GM21737 (cell line): ENCODE measurements around the gene KXD1.
"Not testable (repeated sequence)": the region's sequence is repeated elsewhere in the genome, so short reads cannot be mapped to it uniquely, and the experiment has no call there.

Experiments used
- ATAC-seq: cut with Tn5 transposase; IDR thresholded peaks from one replicate; pipeline ENCODE4 v1.9.1; 2021; ENCODE audit warnings: mild to moderate bottlenecking, moderate library complexity; ENCODE audit not compliant: unreplicated experiment

The KXD1 gene

DNA sequence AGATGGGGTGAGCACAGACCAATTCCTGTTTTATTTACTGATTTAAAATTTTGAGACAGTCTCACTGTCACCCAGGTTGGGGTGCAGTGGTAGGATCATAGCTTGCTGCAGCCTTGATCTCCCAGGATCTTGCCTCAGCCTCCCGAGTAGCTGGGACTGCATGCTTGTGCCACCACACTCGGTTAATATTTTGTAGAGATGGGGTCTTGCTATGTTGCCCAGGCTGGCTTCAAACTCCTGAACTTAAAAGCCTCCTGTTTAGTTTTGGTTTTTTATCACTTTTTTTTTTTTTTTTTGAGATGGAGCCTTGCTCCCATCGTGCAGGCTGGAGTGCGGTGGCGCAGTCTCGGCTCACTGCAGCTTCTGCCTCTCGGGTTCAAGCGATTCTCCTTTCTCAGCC, 18.7 kb downstream of the KXD1 start:
- ATAC-seq = no peak

DNA sequence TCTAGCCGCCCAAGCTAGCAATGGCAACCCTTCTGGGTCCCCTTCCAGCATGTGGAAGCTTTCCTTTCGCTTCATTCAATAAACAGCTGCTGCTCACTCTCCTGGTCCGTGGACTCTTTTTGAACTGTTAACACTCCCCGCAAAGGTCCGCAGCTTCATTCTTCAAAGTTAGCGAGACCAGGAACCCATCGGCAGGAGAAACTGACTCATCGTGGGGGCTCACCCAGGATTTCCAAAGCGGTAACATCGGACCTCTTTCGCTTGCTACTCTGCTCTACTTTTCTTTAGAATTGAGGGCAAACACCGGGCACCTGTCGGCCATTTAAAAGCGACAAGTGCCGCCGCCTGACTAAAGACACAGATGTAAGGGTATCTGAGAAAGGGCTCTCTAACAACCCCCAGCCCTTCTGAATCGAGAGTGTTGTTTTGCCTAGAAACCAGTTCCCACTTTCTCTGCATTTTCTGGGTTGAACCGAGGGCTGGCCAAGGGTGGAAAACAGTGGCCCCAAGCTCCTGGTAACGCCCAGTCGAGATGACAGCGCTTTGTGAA, 19.8 kb downstream of the KXD1 start:
- no peak for ATAC-seq

DNA sequence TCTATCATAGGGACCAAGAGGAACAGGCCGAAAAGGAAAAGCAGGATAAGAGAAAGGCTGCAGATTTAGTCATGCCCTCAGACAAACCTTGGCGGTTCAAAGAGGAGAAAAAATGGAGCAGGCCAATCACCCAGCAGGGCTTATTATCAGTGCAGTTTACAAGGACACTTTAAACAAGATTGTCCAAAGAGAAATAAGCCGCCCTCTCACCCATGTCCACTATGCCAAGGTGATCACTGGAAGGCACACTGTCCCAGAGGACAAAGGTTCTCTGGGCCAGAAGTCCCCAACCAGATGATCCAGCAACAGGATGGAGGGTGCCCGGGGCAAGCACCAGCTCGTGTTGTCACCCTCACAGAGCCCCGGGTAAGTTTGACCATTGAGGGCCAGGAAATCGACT, 22.6 kb downstream of the KXD1 start:
- no peak for ATAC-seq

DNA sequence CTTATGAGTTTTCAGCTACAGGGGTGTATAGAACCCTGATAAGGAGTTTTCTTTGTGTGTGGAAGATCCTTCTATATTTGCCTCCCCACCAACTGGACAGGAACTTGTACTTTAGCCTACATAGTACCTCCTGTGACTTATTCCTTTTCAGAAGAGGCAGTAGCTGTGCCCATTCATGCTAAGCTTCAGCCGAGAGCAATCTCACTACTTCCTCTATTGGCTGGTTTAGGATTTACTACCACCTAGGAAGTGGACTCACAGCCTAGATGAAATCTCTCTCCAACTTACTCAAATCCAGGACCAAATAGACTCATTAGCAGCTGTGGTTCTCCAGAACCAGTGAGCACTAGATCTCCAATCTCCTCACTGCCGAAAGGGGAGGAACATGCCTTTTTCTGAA, 28.6 kb downstream of the KXD1 start:
- ATAC-seq = no peak

DNA sequence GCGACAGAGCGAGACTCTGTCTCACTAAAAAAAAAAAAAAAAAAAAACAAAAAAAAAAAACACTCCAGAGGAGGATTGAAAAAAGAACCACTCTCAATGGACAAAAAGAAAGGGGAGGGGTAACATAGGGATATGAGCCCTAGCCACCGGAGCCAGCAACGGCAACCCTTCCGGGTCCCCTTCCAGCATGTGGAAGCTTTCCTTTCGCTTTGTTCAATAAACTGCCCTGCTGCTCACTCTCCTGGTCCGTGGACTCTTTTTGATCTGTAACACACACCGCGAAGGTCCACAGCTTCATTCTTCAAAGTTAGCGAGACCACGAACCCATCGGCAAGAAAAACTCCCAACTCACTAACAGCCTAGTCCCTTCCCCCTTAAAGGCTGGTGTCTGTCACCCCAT, 29.9 kb downstream of the KXD1 start:
- no peak for ATAC-seq

DNA sequence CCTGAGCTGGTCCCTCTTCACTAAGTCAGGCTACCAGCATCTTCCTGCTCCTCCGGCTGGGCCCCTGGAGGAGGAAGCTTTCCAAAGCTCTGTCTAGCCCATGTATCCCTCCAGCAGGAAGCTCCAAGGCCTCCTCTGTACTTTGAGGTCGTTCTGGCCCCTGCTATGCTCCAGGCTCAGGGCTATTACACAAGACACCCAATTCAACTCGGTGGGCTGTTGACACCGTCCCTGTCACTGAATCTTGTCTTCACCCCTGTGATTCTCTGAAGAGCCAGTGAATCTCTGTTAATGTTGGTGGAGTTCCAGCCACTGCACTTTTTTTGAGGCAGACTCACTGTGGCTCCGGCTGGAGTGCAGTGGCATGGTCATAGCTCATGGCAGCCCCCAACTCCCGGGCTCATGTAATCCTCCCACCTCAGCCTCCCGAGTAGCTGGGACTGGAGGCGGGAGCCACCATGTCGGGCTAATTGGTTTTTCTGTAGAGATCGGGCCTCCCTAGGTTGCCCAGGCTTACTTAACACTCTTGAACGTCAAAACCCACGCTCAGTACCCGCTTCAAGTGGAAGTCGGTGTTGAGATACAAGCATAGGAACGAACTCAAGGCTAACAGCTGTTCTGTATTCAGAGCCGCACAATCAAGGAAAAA, 30.4 kb downstream of the KXD1 start:
- no peak for ATAC-seq

DNA sequence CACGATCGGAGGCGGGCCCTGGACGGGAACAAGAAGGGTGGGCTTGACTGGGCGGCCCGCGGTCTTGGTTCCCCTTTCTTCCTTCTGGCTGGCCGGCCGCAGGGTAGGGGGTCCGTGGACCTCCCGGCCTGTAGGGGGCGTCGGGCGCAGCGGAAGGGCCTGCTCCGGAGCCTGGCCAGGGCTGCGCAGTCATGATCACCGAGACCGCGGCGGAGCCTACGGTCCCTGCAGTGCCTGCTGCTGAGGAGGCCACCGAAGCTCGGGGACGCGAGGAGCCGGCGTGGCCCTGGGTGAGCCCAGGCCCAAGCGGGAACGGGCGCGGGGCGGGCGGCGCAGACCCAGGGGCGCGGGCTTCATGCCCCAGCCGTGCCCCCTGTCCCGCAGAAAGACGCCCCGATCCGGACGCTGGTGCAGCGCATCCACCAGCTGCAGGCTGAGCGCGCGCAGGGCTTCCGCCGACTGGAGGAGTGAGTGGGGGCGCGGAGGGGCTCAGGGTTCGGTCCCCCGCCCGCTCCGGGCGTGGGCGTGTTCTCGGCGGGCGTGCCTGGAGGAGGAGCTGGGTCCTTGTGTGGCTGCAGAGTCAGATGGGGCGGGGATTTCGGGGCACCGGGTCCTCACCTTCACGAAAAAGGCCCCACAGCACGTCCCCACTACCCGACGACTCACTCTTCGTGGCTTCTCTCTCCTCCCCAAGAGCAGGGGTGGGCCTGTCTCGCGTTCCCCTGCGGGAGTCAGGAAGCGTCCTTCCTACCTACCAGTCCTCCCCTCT, 31.1 kb downstream of the KXD1 start, which contains the start of gene REX1BD:
Gene REX1BD, plus strand, starts transcription at position 188 of the 769 bp plus-strand sequence. Its CDS starts 4 bp downstream, at position 192.
- peak; percentile 72 for ATAC-seq

DNA sequence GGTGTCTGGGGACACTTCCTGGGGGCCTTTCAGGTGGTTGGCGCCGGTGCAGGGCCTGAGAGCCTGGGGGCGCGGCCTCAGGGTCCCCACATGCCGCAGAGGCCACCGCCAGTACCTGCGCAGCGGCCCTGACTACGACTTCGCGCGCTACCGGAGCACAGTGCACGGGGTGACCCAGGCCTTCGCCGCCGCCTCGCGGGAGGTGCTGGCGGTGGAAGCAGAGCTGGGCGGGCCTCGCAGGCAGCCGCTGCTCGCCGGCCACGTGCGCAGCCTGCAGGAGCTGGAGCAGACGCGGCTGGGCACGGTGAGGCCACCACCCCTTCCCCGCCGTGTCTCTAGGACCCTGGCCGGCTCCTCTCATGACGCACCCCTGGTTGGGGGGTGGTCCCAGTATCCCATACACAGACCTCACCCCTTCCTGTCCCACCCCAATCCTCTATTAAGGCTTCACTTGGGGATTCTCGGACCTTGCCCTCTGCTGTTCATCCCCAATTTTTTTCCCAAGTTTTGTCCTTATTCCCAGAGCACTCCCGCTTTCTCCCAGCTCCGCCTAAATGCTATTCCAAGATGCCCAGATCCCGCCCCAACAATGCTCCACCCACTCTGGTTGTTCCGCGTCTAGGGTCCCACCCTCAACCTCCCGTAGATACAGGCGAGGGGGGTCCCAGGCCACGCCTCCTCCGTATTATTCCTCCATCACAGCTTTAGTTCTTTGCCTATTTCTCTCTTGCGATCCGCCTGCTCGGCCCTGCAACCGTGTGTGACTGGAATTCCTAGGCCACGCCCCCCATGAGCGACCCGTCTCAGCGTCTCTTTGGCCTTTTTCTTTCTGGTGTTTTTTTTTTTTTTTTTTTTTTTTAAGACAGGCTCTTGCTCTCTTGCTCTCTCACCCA, 32.0 kb downstream of the KXD1 start:
- ATAC-seq = peak; percentile 39

DNA sequence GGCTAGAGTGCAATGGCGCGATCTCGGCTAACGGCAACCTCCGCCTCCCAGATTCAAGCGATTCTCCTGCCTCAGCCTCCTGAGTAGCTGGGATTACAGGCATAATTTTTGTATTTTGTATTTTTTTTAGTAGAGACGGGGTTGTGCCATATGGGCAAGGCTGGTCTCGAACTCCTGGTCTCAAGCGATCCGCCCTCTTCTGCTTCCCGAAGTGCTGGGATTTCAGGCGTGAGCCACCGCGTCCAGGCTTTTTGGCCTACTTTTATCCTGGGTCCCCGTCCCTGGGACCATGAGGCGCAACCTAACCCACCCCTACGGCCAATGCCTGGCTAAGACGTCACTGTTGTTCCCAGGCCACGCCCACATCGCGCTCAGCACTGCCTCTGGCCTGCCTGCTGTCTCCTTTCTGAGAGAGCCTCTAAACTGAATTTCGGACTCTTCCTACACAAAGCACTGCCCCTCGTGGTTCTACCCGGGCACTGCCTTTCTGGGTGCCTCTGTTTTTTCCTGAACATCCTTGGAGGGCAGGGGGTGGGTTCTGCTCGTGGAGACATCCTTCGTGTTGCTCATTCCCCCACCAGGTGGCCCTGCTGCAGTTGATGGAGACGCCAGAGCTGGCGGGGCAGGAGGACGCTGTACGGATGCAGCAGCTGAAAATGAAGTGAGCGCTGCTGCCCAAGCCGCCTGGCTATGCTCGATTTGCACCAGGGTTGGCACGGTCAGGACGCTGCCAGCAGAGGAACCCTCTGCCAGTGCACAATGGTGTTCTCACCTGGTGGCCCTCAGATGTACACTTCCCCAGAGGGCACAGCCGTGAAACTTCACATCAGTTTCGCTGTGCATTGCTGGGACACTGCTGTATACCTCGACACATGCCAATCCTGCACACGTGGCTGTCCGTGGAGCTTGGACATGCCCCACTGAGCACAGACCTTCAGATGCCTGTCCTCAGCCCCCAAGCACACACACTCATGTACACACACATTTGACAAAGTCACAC, 32.9 kb downstream of the KXD1 start:
- ATAC-seq = no peak

DNA sequence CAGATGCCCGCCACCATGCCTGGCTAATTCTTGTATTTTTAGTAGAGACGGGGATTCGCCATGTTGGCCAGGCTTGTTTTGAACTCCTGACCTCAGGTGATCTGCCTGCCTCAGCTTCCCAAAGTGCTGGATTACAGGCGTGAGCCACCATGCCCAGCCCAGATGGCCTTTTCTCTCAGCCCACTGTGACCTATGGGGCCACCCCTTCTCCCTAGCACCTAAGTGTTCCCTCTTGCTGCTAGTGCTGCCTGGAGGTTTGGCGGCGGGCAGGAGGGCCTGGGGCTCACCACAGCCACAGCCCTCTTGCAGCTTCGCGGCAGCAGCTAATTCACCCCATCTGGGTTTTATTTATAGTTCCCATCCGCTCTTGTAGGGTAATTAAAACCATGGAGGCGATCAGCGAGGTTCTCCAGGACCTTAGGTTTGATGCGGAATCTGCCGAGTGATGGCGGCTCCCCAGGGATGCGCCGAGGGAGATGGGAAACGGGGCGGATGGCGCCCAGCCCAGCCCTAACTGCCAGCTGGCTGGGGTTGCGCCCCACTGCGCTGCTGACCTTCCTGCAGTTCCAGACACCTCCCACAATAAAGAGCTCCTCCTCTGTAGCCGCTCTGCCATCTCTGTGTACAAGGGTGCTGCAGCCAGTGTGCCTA, 34.2 kb downstream of the KXD1 start:
- ATAC-seq = no peak

DNA sequence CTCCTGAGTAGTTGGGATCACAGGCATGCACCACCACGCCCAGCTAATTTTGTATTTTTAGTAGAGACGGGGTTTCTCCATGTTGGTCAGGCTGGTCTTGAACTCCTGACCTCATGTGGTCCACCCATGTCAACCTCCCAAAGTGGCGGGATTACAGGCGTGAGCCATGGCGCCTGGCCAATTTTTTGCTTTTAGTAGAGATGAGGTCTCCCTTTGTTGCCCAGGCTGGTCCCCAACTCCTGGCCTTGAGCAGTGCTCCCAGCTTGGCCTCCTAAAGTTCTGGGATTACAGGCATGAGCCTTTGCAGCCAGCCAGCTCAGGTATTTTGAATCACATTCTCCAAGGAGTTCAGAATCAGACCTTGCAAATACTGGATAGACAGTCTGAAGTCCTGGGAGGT, 35.1 kb downstream of the KXD1 start:
- ATAC-seq = not testable (repeated sequence)

DNA sequence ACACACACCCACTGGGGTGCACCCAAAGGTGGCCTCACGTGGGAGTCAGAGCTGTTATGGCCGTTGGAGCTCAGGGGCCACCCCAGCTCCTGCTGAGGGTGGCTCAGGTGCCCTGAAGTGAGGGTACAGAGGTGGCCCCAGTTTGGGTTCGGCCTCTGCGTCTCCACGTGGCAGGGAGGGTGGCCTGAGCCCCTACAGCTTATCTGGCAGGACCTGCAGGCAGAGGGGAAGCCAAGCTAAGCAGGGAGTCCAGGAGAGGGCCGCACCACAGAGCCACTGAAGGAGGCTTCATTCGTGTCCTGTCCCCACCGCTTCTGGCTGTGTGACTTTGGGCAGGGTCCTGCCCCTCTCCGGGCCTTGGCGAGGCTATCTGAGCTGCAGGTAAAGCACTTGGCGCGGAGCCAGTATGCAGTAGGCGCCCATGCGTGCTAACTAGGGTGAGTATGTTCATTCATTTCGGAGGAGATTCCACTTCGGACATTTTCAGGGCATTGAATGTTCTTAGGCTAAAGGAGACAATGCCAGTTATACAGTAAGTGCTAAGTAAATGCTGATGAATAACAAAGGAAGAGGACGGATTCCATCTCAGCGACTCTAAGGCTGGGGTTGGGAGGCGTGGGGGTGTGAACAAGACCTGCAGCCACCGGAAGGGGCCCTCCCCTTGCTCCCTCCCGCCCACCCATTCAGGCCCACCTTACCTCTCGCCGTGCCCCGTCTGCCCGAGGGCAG, 35.9 kb downstream of the KXD1 start:
- ATAC-seq = no peak

DNA sequence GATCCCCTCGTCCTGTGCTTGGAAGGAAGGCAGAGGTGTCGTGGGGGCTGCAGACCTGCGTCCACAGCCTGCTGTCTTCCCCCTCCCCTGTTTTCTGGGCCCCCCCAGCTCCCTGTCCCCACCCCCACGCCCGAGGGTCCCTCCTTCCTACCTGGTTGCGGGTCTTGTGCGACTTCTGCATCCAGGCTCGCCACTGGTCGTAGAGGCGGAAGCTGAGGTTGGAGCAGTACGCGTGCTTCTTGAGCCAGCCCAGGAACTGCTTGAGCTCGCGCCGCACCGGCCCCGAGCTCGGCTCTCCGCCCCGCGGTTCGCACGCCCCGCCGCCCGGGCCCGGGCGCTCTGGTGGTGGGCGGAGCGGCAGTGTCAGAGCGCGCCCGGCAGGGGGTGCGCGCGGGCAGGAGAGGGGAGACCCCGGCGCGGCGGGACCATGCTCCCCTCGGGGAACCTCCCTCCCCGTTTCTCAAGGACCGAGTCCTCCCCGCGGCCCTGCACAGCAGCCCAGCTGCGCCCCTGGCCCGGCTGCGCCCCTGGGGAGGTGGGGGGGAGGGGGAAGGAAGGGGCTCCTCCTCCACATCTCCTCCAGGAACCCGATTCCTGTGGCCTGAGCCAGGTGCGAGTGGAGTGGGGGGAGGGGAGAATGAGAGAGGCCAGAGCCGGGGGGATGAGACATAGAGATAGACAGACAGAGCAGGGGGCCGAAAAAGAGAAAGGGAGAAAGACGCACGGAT, 36.6 kb downstream of the KXD1 start:
- no peak for ATAC-seq

DNA sequence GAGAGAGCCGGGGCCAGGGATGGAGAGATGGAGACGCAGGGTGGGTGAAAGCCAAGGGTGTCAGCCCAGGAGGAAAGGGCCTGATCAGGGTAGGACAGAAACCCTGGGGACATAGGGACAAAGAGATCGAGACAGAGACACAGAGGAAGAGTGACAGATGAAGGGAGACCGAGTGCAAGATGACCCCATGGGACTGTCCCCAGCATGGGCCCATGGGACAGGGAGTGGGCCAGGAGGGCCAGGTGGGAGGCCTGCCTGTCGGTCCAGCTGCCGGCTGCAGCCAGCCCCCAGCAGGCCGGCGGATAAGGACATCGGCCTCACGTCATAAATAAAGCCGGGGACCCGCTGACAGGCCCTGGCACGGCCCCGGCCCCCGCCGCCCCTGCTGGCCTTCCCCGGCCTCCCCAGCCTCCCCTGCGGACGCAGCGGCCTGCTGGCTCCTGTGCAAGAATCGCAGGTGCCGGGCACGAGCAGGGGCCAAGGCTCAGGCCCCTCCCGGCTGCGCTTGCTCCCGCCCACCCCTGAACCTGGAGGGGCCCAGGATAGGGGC, 37.2 kb downstream of the KXD1 start:
- ATAC-seq = no peak

DNA sequence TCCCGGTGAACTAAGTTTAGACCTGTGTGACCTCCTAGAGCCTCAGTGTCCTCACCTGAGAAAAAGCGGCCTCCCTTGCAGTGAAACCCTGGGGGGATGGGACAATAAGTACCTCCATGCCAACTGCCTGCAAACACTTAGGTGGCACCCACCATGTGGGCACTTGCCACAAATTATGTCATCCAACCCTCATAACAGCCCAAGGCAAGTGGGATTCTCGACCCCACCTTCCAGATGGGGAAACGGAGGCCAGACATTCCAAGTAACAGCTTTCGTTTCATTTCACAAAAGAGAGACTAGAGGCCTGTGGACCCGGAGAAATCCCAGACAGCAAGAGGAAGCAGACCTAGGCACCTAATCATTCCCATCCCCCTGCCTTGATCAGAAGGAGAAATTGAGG, 37.8 kb downstream of the KXD1 start:
- no peak for ATAC-seq

DNA sequence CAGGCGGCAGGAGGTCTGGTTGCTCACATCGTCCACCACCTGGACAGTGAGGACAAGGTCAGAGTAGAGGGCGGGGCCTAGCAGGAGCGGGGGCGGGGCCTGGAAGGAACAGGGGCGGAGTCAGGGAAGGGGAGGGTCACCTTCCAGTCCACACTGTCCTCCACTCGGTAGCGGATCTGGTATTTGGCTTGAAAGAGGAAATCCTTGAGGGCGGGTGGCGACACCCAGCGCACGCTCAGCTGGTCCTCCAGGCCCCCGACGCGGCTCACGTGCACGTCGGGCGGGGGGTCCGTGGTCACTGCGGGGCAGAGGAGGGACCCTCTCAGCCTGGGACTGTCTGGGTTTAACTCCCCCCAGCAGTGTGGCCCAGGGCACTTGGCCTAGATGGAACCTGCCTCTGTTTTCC, 39.1 kb downstream of the KXD1 start:
- no peak for ATAC-seq

DNA sequence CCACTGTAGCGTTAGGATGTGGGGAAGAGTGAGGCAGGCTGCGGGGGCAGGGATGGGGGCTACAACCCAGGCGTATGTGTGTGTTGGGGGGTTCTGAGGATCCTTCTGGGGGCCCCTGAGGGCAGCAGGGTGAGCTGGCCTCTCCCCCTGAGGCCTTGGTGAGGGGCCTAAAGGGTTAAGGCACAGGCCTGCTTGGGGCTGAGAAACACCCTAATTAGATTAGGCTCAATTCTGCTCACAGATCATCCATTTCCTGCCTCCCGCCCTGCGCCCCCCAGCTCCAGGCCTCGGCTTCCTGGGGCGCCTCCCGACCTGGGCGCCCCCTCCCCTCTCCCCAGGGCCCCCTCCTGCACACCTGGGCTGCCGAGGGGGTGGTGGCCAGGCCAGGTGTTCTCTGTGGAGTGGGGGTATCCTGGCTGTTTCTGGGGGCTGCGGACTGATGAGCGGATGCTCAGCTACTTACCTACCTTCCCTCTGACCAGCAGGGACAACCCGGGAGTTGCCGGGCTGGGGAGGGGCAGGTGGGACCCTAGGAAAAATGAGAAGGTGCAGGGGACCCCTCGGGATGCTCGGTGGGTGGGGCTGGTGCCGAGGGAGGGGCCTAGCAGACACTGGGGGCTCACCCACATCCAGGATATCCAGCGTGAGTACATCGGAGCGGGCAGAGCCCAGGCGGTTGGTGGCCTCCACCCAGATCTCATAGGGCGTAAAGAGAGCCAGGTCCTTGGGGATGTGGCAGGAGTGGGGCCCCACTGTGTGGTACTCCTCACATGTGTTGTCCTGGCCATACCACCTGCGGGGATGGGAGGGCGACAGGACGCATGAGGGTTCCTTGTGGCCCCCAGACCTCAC, 40.4 kb downstream of the KXD1 start:
- no peak for ATAC-seq
